Activated CD8-positive, alpha-beta memory T cell treated with anti-CD3 and anti-CD28 coated beads, Interleukin-2, amount 50 U/mL, for 4 hours (primary cell): Measurements from ENCODE around the gene UBE2I.

Source experiments
- DNase-seq: peaks from one replicate; pipeline ENCODE4 v3.0.0-alpha.2; 2020

The UBE2I gene

DNA sequence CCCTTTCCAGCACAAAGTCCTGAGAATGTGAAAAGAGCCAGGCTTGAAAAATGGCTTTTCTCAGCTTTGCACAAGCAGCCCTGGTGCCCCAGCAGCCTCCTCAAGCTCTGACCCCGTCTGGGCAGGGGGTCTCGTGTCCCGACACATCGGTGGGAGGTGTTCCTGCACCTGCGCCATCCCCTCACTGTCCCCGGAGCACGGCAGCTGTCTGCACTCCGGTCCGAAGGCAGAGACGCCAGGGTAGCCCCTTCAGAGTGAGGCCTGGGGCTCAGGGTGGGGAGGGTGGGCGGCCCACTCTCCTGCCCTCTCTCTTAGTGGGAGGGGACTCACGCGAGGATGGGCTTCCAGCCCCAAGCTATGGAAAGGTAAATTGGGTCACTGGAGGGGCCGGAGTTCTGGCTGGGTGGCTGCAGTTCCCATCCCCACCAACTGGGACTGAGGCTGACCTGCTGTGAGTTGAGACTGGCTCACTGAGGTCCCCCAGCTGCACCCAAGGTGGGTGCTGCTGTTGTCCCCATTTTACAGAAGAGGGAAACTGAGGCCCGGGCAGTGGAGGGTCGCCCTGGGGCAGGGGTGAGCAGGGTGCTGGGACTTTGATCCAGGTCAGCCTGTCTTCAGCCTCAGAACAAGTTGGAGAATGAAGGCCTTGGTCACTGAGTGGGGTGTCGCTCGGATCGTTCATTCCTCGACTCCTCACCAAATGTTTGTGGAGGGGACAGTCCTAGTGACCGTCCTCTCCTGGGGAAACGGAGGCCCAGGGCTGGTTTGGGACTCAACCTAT, 21.7 kb downstream of the UBE2I start:
- no peak for DNase-seq

GRCh38 chr16:1331712-1332617, 22.5 kb downstream of the UBE2I start:
- no peak for DNase-seq

- no peak for DNase-seq
These were observed 23.2 kb downstream of the UBE2I start for GRCh38 chr16:1332618-1333148.

DNA sequence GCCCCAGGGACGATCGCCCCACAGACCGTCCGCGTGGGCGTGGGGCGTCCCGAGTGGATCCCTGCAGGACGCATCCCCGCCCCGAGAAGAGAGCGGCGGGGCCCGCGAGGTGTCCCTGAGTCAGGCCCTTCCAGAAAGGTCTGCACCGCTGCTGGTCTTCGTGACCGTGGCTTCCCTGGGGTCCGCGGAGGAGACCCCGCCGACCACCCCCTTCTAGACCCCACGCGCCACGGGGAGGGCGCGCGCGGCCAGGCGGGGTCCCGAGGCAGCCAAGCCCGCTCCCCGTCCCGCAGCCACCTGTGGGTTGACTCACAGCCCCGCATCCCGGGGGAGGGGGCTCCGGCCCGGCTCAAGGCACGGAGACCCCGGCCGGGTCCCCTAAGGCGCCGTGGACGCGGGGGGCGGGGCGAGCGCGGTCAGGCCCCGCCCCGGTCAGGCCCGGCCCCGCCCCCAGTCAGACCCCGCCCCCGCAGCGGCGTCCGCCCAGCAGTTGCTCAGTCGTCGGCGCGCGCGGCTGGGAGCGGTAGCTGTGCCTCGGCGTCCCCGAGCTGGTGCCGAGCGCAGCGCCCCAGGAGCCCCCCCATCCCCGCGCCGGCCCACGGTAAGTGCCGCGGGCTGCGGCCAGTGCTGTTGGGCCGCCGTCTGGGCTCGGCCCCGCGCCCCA, 23.8 kb downstream of the UBE2I start, which contains the start of gene BAIAP3:
TSS of gene BAIAP3 (plus strand) at position 497 of the 664 bp plus-strand sequence. CDS start 4,905 bp downstream, outside the sequence.
- peak; percentile 49 for DNase-seq

DNA sequence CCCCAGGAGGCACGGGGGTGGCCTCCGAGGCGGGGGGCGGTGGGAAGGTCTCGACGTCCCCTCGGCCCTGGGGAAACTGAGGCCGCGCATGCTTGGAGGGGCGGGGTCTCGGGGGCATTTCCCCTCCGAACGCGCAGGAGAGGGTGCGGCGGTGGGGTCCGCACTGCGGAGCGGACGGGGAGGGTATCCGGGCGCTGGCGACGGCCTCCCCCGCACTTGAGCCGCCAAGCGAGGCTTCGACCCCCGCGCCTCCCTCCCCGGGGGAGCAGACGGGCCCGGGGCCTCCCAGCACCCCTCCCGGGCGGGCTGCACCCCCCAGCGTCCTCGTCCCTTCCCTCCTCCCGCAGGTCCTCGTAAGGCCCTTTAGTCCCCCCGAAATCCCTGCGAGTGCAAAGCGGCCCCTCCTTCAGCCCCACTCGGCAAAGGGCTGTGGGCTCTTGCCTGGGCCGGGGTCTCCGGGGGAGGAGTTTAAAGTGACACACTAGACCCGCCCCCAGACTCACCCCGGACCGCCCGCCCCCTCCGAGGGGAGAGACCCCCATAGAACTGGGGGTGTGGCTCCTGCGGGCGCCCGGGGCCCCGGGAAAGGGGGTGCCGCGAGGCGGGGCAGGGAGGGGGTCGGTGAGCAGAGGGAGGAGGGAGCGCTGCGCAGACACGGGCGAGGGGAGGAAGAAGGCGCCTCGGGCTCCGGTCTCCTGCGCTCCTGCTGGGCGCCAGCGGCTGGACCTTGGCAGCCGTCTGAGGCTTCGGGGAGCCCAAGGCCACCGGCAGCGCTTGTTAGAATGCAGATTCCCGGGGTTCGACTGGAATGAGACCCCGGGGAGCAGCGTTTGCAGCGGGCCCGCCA, 24.6 kb downstream of the UBE2I start:
- DNase-seq: no peak

DNA sequence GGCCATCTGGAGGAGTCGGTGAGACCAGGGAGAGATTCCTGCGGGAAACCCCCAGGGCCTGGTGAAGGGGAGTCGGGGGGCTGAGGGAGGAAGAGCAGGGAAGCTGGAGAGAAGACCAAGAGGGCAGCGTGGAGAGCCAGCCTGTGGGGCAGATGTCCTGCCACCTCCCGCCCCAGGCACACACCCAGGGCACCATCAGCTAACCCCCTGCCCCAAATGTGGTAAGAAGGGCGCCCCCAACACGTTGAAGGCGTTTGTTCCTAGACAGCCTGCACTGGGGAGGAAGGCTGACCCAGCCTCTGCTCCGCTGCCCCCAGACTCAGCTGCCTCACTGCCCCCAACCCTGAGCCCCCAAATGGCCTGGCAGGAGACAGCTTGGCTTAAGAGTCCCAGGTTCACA, 25.3 kb downstream of the UBE2I start:
- no peak for DNase-seq

DNA sequence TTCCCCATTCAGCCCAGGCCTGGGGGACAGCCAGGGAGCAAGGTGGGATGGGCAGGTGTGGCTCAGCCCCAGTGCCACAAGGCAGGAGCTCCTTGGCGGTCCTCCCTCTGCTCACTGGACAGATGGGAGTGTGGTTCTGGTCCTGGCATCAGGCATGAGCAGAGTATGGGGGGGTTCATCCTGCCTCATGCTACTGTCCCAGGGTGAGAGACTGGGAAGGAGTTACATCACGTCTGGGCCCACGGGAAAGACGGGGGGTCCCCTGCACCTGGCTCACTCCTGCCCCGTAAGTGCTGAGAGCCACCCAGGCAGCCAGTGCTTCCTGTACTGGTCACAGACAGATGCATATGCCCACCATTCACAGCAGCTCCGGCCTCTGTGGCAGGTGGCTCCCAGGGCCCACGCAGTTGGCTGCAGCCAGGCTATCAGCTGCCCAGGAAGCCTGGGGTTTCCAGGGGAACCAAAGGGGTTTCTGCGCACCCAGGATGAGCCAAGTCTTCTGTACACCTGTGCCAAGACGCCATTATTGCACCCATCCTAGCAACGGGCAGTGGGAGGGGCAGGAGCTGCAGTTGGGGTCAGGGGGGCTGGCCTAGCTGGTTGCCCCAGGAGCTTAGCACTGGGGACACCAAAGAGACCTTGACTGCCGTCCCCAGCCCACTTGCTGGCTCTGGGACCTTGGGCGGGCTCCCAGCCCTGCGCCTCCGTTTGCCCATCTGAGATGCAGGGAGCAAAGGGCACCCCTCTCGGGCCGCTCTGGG, 26.0 kb downstream of the UBE2I start:
- no peak for DNase-seq

DNA sequence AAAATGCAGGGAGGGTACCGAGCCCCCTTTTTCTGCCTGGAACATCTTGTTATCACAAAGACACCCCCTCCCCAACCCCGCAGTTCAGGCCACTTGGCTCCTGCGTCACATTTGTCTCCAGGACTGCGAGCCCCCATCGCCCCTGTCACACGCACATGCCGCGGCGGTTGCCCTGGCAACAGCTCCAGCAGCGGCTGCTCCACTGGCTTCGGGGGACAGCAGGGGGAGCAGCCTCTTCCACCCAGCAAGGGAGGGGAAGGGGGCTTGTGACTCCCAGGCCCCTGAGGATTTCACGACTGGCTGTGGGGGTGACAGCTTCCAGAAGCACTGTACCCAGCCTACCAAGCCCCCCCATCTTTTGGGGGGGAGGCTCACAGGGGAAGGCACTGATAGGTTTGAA, 26.6 kb downstream of the UBE2I start:
- DNase-seq: no peak

- no peak for DNase-seq
These were observed 27.2 kb downstream of the UBE2I start for GRCh38 chr16:1336619-1337018.

DNA sequence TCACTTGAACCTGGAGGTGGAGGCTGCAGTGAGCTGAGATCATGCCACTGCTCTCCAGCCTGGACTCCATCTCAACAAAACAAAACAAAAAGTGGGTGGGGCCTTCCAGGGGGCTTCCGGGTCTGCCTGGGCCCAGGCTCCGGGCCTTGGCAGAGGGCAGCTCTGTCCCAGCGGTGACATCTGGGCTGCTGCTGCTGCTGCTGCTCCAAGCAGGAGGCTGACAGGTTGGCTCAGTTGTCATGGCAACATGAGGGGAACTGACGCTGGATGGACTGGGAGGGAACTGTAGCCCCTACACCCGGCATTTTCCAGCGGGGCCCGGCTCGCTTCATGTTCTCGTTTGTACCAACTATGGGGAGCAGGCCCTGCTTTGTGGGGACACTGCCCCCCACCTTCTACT, 28.1 kb downstream of the UBE2I start:
- DNase-seq: no peak

GRCh38 chr16:1338119-1338730, 28.8 kb downstream of the UBE2I start:
- no peak for DNase-seq

DNA sequence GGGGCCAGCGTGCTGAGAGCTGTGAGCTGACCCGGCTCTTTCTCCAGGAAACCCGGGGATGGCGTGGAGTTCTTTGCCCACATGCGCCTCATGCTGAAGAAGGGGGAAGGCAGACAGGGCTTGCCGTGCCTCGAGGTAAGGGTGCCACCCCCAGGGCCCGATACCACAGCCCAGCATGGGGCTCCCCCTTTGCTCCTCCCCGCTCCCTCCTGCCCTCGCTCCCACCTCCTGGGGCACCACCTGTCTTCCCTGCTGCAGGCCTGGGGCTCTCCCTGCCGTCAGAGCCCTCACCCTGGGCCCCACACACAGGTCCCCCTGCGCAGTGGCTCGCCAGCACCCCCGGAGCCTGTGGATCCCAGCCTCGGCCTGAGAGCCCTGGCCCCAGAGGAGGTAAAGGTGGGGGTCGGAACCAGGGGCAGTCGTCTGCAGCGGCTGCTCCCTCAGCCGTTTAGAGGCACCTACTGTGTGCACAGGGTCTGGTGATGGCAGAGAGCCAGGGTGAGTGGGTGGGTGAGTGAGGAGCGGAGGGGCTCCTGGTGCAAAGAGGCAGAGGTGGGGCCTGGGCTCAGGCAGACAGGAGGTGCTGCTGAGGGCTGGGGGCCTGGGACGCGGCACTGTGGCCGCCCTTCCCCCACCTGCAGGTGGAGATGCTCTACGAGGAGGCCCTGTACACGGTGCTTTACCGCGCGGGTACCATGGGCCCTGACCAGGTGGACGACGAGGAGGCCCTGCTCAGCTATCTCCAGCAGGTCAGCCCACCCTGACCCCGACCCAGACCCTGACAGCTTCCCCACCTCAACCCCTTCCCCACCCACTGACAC, 29.6 kb downstream of the UBE2I start:
- no peak for DNase-seq

- DNase-seq: no peak
These were observed 31.5 kb downstream of the UBE2I start for GRCh38 chr16:1340730-1341494.

DNA sequence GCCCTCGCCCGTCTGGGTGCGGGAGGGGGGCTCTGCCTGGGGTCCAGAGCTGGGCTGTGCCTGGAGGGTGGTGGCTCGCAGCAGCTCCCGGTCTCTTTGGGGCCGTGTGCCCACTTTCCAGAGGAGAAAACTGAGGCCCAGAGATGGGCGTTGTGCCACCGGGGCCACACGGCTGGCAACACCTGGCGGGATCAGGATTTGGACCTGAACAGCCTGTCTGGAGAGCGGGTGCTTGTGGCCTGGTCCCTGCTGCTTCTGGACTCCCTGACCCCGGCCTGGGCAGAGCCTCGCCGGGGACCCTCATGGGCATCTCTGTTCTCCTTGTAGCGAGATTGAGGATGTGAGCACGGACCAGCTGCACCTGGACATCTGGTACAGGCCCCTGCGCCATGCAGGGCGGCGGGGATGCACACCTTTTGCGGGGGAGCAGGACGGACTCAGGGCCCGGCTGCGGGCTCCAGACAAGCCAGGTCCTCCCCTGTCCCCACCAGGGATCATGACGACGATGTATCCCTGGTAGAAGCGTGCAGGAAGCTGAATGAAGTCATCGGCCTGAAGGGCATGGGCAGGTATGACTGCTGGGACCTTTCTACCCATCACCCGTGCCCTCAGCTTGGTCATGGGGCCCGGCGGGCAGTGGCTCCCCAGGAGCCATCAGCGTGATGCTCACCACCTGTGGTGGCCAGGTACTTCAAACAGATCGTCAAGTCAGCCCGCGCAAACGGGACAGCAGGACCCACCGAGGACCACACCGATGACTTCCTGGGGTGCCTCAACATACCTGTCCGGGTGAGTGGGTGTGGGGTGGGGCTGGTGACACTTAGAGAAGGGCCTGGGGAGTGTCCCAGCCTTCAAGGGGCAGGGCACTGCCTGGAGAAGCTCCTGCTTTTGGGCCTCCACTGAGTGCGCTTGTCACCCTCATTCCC, 32.3 kb downstream of the UBE2I start:
- DNase-seq: no peak

GRCh38 chr16:1342526-1343427, 33.3 kb downstream of the UBE2I start:
- DNase-seq: peak; percentile 93

DNA sequence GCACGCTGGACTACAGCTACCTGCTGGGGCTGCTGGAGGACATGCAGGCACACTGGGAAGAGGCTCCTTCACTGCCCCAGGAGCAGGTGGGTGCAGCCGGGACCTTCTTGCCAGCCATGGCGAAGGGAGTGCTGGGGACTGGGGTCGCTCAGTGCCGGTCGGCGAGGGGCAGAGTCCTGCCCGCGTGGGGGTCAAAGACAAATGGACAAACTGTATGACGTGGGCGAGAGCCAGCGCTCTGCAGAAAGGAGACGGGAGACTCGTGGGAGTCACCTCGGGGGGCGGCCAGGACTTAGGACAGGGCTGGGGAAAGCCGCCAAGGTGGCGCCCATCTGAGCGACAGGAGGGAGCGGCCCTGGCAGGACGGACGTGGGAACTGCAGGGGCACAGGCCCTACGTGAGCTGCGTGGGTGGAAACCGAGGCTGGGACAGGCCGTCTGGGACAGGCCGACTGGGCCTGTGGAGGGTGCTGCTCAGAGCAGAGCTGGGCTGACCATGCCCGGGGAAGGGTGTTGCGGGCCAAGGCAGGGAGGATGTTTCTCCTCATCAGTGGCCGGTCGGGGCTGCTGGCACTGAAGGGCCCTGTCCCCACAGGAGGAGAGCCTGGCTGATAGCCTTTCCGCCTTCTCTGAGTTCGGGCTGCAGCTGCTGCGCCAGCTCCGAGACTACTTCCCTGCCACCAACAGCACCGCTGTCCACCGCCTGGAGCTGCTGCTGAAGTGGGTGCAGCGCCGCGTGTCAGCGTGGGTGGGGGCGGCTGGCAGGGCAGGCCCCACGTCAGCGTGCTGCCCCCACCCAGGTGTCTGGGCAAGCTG, 34.2 kb downstream of the UBE2I start:
- DNase-seq: no peak
